ENCODE results near the gene CRTC1.
A peak's percentile ranks its signal among the peaks of the same experiment; 100 is the strongest.

The CRTC1 gene

GRCh38 chr19:18698321-18699167 lies 15.1 kb downstream of the CRTC1 start:
- TF ChIP-seq CTCF (IDR thresholded peaks at IDR 0.05; ENCODE audit: low read depth, low read length, missing control alignments): no peak
- H3K4me3 ChIP-seq (replicated peaks; ENCODE audit: low read depth, low read length): no peak overlapping the region
- no peak for DNase-seq (ENCODE audit: extremely low read depth, low read depth)

- no peak for DNase-seq (ENCODE audit: extremely low read depth, low read depth)
- H3K4me3 ChIP-seq (replicated peaks; ENCODE audit: low read depth, low read length): no peak overlapping the region
- no peak for TF ChIP-seq CTCF (IDR thresholded peaks at IDR 0.05; ENCODE audit: low read depth, low read length, missing control alignments)
Observed at GRCh38 chr19:18699403-18700054, 16.0 kb downstream of the CRTC1 start.

GRCh38 chr19:18700501-18701249 lies 17.2 kb downstream of the CRTC1 start:
- no peak for TF ChIP-seq CTCF (IDR thresholded peaks at IDR 0.05; ENCODE audit: low read depth, low read length, missing control alignments)
- peak overlapping the region; percentile 38 for H3K4me3 ChIP-seq (replicated peaks; ENCODE audit: low read depth, low read length)
- no peak for DNase-seq (ENCODE audit: extremely low read depth, low read depth)

- DNase-seq (ENCODE audit: extremely low read depth, low read depth): no peak
- TF ChIP-seq CTCF (IDR thresholded peaks at IDR 0.05; ENCODE audit: low read depth, low read length, missing control alignments): no peak
- 0 out of 2 replicates have a peak overlapping the region, but pooled peaks have one; percentile 38 for H3K4me3 ChIP-seq (replicated peaks; ENCODE audit: low read depth, low read length)
Observed at GRCh38 chr19:18701250-18701608, 17.7 kb downstream of the CRTC1 start.

- H3K4me3 ChIP-seq (replicated peaks; ENCODE audit: low read depth, low read length): no peak overlapping the region
- no peak for TF ChIP-seq CTCF (IDR thresholded peaks at IDR 0.05; ENCODE audit: low read depth, low read length, missing control alignments)
- DNase-seq (ENCODE audit: extremely low read depth, low read depth): no peak
Observed at GRCh38 chr19:18704054-18704453, 20.6 kb downstream of the CRTC1 start.

GRCh38 chr19:18704971-18705370 lies 21.5 kb downstream of the CRTC1 start:
- no peak for DNase-seq (ENCODE audit: extremely low read depth, low read depth)
- H3K4me3 ChIP-seq (replicated peaks; ENCODE audit: low read depth, low read length): no peak overlapping the region
- no peak for TF ChIP-seq CTCF (IDR thresholded peaks at IDR 0.05; ENCODE audit: low read depth, low read length, missing control alignments)

All from HFF-Myc (cell line).